HCT116 (cell line): Measurements from ENCODE around the gene PLXNC1. TPM values are rescaled to one million over a fixed set of nuclear protein-coding genes. Genes with fewer than 3 reads are reported as not detected.

Experiments
- ATAC-seq: fragments of 200-7000 bp; cut with Tn5 transposase; 2 replicates; pipeline ENCODE4 v1.9.1; 2020; ENCODE audit warnings: mild to moderate bottlenecking, moderate library complexity
- BruUV-seq: library from RNA; stranded (reverse); fragments of 400-500 nt; replicated peaks from 2 replicates; lab custom pipeline; 2021; lab: Mats Ljungman, UMichigan
- CTCF ChIA-PET: fragments of 300-600 bp; sonication (Branson Sonifier 250); formaldehyde crosslinking; loops from one replicate; lab custom pipeline; 2021; ENCODE audit warnings: antibody characterized with exemption; lab: Charles Lee
- POLR2A ChIA-PET: fragments of 300-600, 350-600 bp; sonication (Branson Sonifier 250); formaldehyde crosslinking; loops from one replicate; lab custom pipeline; 2021; ENCODE audit warnings: antibody characterized with exemption; lab: Charles Lee
- RAD21 ChIA-PET, 2 experiments: fragments of 300-600 bp; sonication (Branson Sonifier 250); formaldehyde crosslinking; loops; one replicate each; lab custom pipeline; 2023; ENCODE audit warnings: low total read pairs in 2 of 2; ENCODE audit not compliant: uncharacterized antibody in 2 of 2, unreplicated experiment in 2 of 2, low non-redundant PET in 1 of 2; lab: Charles Lee
- DNase-seq: peaks from one replicate; pipeline ENCODE4 v3.0.0-alpha.2; 2010; ENCODE audit warnings: low read depth, low spot score
- H2AFZ ChIP-seq: fragments of 200-600 bp; shearing (Covaris generic), sonication (generic); 2 replicates; pipeline ENCODE4 v1.6.1; 2017; ENCODE audit warnings: low read depth, mixed run types, mixed read lengths, antibody characterized with exemption, low read length; ENCODE audit not compliant: poor library complexity, severe bottlenecking
- H3K27ac ChIP-seq: 2 replicates; pipeline ENCODE4 v1.5.1; 2012; ENCODE audit warnings: low read depth, low read length
- H3K27me3 ChIP-seq: fragments of 200-600 bp; sonication (generic); 2 replicates; pipeline ENCODE4 v1.6.1; 2016; ENCODE audit warnings: mixed run types, low read length, mixed read lengths; ENCODE audit not compliant: insufficient read depth
- H3K36me3 ChIP-seq, 2 experiments: fragments of 200-500 bp in 1 of 2; fragments of 200-600 bp in 1 of 2; sonication (Bioruptor generic) in 1 of 2; sonication (generic) in 1 of 2; 2 replicates each; pipeline versions ENCODE4 v1.5.1 to v1.6.1; 2014 to 2016; ENCODE audit warnings: low read length in 2 of 2, inconsistent platforms in 1 of 2, mixed read lengths in 1 of 2, mixed run types in 1 of 2; ENCODE audit not compliant: insufficient read depth in 2 of 2, control insufficient read depth in 1 of 2
- H3K4me1 ChIP-seq, 2 experiments: fragments of 200-600 bp in 1 of 2; sonication (generic) in 1 of 2; 2 replicates each; pipeline versions ENCODE4 v1.5.1 to v1.6.1; 2012 to 2017; ENCODE audit warnings: low read length in 2 of 2, inconsistent platforms in 1 of 2, mild to moderate bottlenecking in 1 of 2, mixed read lengths in 1 of 2, mixed run types in 1 of 2, moderate library complexity in 1 of 2; ENCODE audit not compliant: insufficient read depth in 2 of 2, control insufficient read depth in 1 of 2
- H3K4me2 ChIP-seq: fragments of 200-600 bp; sonication (generic); 2 replicates; pipeline ENCODE4 v1.6.1; 2017; ENCODE audit warnings: mixed run types, low read length, mixed read lengths
- H3K4me3 ChIP-seq, 2 experiments: fragments of 200-600 bp in 1 of 2; sonication (generic) in 1 of 2; replicated peaks in 1 of 2; 2 replicates each; pipeline ENCODE4 v1.5.1; 2011 to 2016; ENCODE audit warnings: low read length in 2 of 2, control low read depth in 1 of 2, low read depth in 1 of 2, mild to moderate bottlenecking in 1 of 2, mixed read lengths in 1 of 2, mixed run types in 1 of 2
- H3K79me2 ChIP-seq: fragments of 200-600 bp; sonication (generic); 2 replicates; pipeline ENCODE4 v1.6.1; 2017; ENCODE audit warnings: mild to moderate bottlenecking, mixed run types, low read length, moderate library complexity, mixed read lengths; ENCODE audit not compliant: insufficient read depth
- H3K9ac ChIP-seq: fragments of 200-600 bp; sonication (generic); 2 replicates; pipeline ENCODE4 v1.6.1; 2016; ENCODE audit warnings: low read length, mixed read lengths
- H3K9me2 ChIP-seq: fragments of 200-600 bp; sonication (generic), shearing (Covaris generic); 2 replicates; pipeline ENCODE4 v1.6.1; 2017; ENCODE audit warnings: mixed run types, mild to moderate bottlenecking, moderate library complexity; ENCODE audit not compliant: insufficient read depth
- H3K9me3 ChIP-seq, 2 experiments: fragments of 200-500 bp in 1 of 2; fragments of 200-600 bp in 1 of 2; sonication (Bioruptor generic) in 1 of 2; sonication (generic) in 1 of 2; 2 replicates each; pipeline ENCODE4 v1.6.1; 2014 to 2017; ENCODE audit warnings: low read length in 2 of 2, mixed read lengths in 2 of 2, inconsistent platforms in 1 of 2, low read depth in 1 of 2, mild to moderate bottlenecking in 1 of 2, mixed run types in 1 of 2, moderate library complexity in 1 of 2; ENCODE audit not compliant: control insufficient read depth in 1 of 2, insufficient read depth in 1 of 2
- H4K20me1 ChIP-seq: fragments of 200-600 bp; sonication (generic), shearing (Covaris generic); 2 replicates; pipeline ENCODE4 v1.6.1; 2017; ENCODE audit warnings: mixed run types, mild to moderate bottlenecking, moderate library complexity; ENCODE audit not compliant: insufficient read depth
- ATF3 ChIP-seq: IDR thresholded peaks from 2 replicates; pipeline ENCODE4 v1.6.1; 2012
- CBX3 ChIP-seq: IDR thresholded peaks from 2 replicates; pipeline ENCODE4 v1.6.1; 2012; ENCODE audit warnings: low read depth
- CEBPB ChIP-seq: IDR thresholded peaks from 2 replicates; pipeline ENCODE4 v1.6.1; 2012; ENCODE audit warnings: low read depth
- EGR1 ChIP-seq: IDR thresholded peaks from 2 replicates; pipeline ENCODE4 v1.6.1; 2012; ENCODE audit warnings: low read depth
- ELF1 ChIP-seq: IDR thresholded peaks from 2 replicates; pipeline ENCODE4 v1.6.1; 2012; ENCODE audit warnings: low read depth, borderline replicate concordance
- FOSL1 ChIP-seq: IDR thresholded peaks from 2 replicates; pipeline ENCODE4 v1.6.1; 2012; ENCODE audit warnings: low read depth
- MAX ChIP-seq: IDR thresholded peaks from 2 replicates; pipeline ENCODE4 v1.6.1; 2012
- POLR2A ChIP-seq: IDR thresholded peaks from 2 replicates; pipeline ENCODE4 v1.7.0; 2011; ENCODE audit warnings: borderline replicate concordance; ENCODE audit not compliant: insufficient read depth, insufficient read length; ENCODE audit errors: extremely low read depth
- SIN3A ChIP-seq: IDR thresholded peaks from 2 replicates; pipeline ENCODE4 v1.6.1; 2012; ENCODE audit warnings: low read depth
- SP1 ChIP-seq: IDR thresholded peaks from 2 replicates; pipeline ENCODE4 v1.6.1; 2012; ENCODE audit warnings: low read depth
- SRF ChIP-seq: IDR thresholded peaks from 2 replicates; pipeline ENCODE4 v1.6.1; 2012; ENCODE audit warnings: low read depth
- ZBTB33 ChIP-seq: IDR thresholded peaks from 2 replicates; pipeline ENCODE4 v1.6.1; 2011; ENCODE audit warnings: mild to moderate bottlenecking, low read length, moderate library complexity; ENCODE audit not compliant: insufficient replicate concordance; ENCODE audit errors: extremely low read depth
- ZFX ChIP-seq: fragments of 450-650 bp; IDR thresholded peaks from 2 replicates; pipeline ENCODE4 v1.6.1; 2017
- intact Hi-C: fragments of 100-400 bp; cut with micrococcal nuclease; formaldehyde crosslinking; loops from 2 replicates; pipeline ENCODE4 v1.10.0; 2022
- total RNA-seq: library from RNA; stranded (reverse); gene quantifications from one replicate; pipeline ENCODE4 v1.2.1, GENCODE V29; 2021; ENCODE audit not compliant: unreplicated experiment

PLXNC1 gene
- total RNA-seq, 1 experiment from 2014 or later: 0.25 TPM

GRCh38 chr12:94204499-94205247, 56.3 kb downstream of the PLXNC1 start:
- DNase-seq (no peak), ATAC-seq (no peak)
- no peak overlapping the region for H2AFZ ChIP-seq
- ChIA-PET CTCF (no interaction called here), POLR2A (no interaction called here), RAD21 (no interaction called here)
- no peak overlapping the region for H3K27ac ChIP-seq
- intact Hi-C loops: no loop called here
- BruUV-seq: no TSS peak
- H3K4me3 ChIP-seq: no peak overlapping the region
- H4K20me1 ChIP-seq: no peaks in the 10 kb centered on the region
- no peaks in the 10 kb centered on the region for H3K9me2 ChIP-seq
- no peak overlapping the region for H3K9ac ChIP-seq
- H3K4me2 ChIP-seq: no peak overlapping the region
- H3K36me3 ChIP-seq: no peaks in the 10 kb centered on the region
- no peaks in the 10 kb centered on the region for H3K9me3 ChIP-seq
- no peaks in the 10 kb centered on the region for H3K27me3 ChIP-seq
- TF ChIP-seq ATF3 (no peak), EGR1 (no peak), ZFX (no peak), ZBTB33 (no peak), SP1 (no peak), POLR2A (no peak), FOSL1 (no peak), SRF (no peak), CBX3 (no peak), CEBPB (no peak), ELF1 (no peak), SIN3A (no peak), MAX (no peak)
- no peaks in the 10 kb centered on the region for H3K4me1 ChIP-seq
- H3K79me2 ChIP-seq: no peaks in the 10 kb centered on the region
